OCI-LY1 (cell line): Measurements from ENCODE around the gene FILIP1.

ENCODE experiments used
- CTCF ChIP-seq: fragments of 200-600 bp; sonication (generic), shearing (Covaris generic); IDR thresholded peaks from 2 replicates; pipeline ENCODE4 v1.5.1; 2017; ENCODE audit warnings: mild to moderate bottlenecking, antibody characterized with exemption, low read length, moderate library complexity, mixed read lengths
- EZH2 ChIP-seq: fragments of 200-600 bp; sonication (generic), shearing (Covaris generic); IDR thresholded peaks from 2 replicates; pipeline ENCODE4 v1.8.0; 2017; ENCODE audit warnings: borderline replicate concordance, mixed run types, mild to moderate bottlenecking, antibody characterized with exemption, low read length, moderate library complexity, mixed read lengths

GRCh38 chr6:75257343-75258087 is 236.1 kb downstream of the FILIP1 start:
- TF ChIP-seq CTCF (no peak), EZH2 (no peak)
